Mesenteric fat pad (tissue), 1 donor: Measurements from ENCODE around the gene FZD7. TPM values are rescaled to one million over a fixed set of nuclear protein-coding genes. Genes with fewer than 3 reads are reported as not detected.

Experiments
- DNase-seq: peaks from one replicate; pipeline ENCODE4 v3.0.0-alpha.2; 2020; ENCODE audit warnings: low spot score
- long read RNA-seq: library from polyadenylated mRNA; unstranded; transcript quantifications from one replicate; pipeline ENCODE4 v2.0.0, GENCODE V29; 2020
- total RNA-seq: library from RNA; stranded (reverse); fragmentation: NEBNext Ultra II Directional; extraction: Animal tissue kit (Norgen Biotek cat#: 25700); gene quantifications from one replicate; pipeline ENCODE4 v1.2.1, GENCODE V29; 2021
- donor health status: DM: yes; HTN: yes; CAD: no.

Gene FZD7
- 7.8 TPM for total RNA-seq
- long read RNA-seq, transcript FZD7-201 (1 exons, 3,859 nt): major isoform, 8 of 8 reads
- long read RNA-seq, partial matches to known transcripts: 0 of 8 reads
- long read RNA-seq, other reads (novel, unspliced or antisense): 0 of 8 reads

DNA sequence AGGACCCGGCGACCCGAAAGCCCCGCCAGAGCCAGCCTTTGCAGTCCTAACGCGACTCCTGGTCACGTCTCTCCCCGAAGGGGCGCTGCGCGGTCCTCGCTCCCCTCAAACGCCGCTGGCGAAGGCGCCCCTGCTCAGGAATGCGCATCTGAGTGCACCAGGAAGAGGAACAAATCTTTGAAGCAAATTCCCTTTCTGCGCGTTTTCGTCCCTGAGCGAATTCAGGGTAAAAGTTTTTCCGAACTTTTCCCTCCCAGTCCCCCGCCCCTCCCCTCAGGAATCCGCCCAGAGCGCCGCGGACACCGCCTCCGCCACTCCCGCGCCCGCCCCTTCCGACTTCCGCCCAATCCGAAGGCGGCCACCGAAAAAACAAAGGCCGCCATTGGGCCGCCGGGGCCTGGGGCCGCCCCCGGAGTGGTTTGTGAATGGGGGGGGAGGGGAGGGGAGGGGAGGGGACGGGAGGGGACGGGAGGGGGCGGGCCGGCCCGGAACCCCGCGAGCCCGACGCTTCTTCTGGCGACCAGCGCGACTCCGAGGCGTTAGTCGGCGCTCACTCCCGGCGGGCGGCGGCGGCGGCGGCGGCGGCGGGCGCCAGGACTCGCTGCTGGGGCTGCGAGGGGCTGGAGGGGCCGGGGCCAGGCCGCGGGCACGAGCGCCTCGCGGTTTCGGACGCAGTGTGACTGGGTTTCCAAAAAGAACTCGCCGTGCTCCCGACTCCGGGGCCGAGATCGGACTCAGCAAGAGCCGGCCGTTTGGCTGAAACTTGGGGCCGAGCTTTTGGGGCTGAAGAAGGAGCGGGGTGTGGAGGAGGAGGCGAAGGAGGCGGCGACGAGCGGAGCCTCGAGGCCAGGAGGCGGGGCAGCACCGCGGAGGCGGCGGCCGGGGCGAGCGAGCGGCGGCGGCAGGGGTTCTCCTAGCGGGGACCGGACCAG, at the start of gene FZD7:
FZD7 (plus strand) TSS at position 539 of the 932 bp plus-strand sequence. CDS start 793 bp downstream, outside the sequence.
- peak; percentile 97 for DNase-seq

GRCh38 chr2:201984333-201984732, 49.3 kb upstream of the FZD7 start:
- no peak for DNase-seq

DNA sequence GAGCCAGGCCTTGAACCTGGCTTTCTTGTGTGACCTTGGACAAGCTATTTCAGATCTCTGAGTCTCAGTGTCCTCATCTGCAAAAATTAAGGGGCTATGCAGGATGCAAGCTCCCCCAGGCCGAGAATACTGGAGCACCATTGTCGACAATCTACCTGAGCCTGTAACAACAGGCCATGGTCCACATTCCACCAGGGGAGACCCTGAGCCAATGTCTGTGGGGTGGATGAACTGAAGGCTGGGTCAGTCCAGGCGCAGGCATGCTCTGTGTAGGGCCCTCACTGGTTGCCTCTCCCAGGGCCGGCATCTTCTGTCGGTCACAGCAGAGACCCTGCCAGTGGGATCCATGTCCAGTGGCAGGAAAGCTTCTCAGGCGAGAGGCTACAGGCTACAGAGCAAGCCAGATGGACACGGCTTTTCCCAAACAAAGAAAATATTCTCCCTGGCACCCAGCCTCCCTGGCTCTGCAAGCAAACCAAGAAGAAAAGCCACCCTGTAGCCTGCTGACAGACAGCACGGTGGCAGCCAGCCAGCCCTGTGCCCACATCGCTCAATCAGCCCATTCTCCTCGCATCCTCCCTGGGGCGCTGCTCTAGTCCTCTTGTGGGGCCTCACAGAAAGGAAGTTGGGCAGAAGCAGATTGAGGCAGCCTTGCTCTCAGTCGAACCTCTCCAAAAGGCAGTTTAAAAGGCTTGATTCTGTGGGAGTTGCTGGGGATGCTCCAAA, 48.7 kb upstream of the FZD7 start:
- DNase-seq: no peak

DNA sequence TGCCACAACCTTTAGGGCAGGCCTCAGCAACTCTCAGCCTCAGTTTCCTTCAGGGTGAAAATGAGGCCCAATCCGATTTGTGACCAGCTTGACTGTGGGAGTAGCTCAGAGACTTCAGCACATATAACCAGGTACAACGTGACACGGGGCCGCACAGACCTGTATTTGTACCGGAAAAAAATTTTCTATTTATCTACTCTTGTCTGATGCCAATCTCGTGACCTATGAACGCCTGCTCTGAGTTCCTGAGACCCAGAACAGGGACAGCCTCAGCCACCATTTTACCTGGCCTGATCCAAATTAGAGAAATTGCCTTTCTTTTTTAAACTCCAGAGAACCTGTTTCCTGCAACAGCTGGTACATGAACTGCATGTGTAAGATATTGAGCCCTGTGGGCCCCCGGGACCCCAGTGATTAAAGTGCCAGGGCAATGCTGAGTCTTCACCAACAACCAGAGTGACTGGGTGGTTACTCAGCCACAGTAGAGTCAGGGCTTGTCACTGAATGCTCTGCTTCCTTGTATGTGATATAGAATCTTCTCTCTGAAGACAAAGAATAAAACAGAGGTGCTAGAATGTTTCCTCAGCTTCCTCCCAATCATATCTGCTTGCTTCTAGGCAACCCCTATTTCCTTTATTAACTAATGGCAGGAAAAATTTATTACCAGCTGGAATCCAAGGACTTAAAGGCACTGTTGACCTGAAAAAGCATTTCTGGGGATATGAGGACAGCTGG, 47.8 kb upstream of the FZD7 start:
- no peak for DNase-seq

DNA sequence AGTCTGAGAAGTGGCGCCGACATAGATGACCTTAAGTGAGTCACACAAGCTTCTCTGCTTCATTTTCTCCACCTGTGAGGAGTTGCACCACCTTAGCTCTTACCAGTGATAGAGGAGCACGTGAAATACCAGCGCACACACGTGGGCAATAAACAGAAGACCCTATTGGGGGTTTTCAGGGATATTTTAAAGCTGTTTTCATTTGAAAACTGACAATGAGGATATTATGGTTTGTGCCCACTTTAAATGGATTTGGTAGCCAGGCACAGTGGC, 47.3 kb upstream of the FZD7 start:
- DNase-seq: no peak

DNA sequence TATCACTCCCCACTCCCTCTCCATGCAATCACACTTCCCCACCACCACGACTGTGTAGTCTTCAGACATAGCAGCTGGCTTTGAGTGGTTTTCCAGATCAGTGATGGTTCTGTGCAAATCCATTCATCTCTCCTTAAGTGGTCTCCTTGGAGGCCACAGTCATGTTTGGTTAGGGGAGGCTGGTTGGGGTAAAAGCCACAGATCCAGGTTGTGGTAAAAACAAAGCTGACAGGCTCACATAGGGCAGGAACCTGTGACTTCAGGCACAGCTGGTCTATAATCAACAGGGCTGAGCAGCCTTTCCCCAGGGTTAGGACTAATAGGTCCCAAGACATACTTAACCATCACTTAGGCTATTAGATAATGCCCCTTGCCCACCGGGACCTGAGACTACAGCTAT, 46.2 kb upstream of the FZD7 start:
- no peak for DNase-seq

- DNase-seq: no peak
Measured at GRCh38 chr2:201990069-201990468, 43.6 kb upstream of the FZD7 start.

DNA sequence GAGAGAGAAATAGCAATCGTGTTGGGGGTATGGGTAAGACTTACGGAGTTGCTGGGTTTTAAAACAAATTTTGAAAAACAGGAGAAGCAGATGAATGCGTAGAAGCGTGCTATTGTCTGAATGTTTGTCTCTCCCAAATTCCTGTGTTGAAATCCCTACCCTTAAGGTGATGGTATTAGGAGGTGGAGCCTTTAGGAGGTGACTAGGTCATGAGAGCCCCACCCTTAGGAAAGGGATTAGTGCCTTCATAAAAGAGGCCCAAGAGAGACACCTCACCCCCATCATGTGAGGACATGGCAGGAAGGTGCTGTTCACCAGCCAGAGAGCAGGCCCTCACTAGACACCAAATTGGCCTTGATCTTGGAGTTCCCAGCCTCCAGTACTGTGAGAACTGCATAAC, 40.7 kb upstream of the FZD7 start:
- no peak for DNase-seq

DNA sequence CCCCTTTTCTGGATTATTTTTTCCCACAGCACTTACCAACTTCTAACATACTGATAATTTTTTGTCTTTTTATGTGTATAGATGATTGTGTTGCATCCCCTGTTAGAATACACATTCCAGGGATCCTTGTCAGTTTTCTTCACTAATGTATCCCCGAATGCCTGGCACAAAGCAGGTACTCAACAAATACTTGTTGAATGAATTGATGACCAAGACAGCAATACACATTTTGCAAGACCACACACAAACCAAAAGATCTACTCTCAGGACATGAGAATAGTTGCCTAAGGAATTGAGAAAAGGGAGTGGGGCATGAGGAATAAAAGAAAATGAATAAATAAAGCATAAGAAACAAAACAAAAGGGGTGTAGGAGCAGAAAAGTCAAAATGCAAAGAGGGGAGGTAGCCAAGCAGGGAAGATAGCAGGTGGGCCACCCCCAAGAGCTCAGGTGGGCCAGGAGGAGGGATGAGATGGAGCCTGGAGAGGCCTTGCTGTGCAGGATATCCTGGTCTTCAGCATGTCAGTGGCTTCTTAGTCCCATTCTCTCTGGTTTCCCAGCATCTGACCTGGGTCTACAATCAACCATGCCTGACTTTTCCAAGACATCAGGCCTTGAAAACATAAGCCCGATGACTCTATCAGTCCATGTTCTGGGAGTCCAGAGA, 38.5 kb upstream of the FZD7 start:
- no peak for DNase-seq

GRCh38 chr2:201996006-201996405, 37.6 kb upstream of the FZD7 start:
- peak; percentile 64 for DNase-seq

DNA sequence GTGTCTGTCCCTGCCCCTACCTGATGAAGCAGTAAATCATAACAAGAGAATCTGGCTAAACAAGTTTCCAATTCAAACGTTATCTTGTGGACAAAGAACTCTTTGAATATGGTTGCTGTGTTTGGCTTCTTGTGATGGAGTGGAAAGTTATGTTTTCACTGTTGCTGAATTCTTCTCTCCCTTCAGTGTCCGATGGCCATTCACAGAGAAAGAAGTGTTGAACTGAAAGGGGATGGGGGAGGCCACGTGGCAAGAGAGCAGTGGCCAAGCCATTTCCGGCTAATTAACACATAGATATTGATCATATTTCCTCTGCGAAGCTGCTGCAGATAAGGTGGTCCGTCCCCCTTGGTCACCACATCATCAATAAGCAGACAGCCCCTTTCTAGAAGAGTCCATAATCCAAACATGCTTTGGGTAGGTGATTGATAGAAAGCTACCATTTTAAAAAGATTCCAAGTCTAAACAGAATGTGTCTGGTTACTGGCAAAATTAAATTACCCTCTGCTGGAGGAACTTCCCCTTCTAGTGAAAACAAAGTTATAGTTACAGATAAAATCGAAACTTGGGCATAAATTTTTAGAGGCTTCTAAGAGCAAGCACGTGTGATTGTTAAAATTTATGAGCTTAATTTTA, 36.9 kb upstream of the FZD7 start:
- no peak for DNase-seq

DNA sequence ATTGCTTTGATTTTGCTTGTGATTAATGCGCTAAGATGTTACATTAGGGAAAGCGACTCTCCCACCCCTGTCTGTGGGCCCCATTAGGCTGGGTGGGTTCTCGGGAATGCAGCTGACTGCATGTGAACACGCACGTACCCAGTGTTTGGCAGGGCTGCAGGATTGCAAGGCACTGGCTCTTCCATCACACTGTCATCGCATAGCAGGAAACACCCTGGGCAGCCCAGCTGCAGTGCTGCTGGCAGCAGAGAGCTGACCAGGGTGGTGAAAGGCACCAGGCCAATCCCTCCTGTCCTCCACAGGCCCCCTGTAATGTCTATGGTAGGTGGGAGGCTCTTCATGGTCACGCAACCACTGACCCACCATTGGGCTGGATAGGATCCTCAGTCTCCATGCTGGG, 34.4 kb upstream of the FZD7 start:
- DNase-seq: no peak

GRCh38 chr2:202001826-202002225, 31.8 kb upstream of the FZD7 start:
- no peak for DNase-seq

- no peak for DNase-seq
Measured at GRCh38 chr2:202002381-202002780, 31.3 kb upstream of the FZD7 start.

DNA sequence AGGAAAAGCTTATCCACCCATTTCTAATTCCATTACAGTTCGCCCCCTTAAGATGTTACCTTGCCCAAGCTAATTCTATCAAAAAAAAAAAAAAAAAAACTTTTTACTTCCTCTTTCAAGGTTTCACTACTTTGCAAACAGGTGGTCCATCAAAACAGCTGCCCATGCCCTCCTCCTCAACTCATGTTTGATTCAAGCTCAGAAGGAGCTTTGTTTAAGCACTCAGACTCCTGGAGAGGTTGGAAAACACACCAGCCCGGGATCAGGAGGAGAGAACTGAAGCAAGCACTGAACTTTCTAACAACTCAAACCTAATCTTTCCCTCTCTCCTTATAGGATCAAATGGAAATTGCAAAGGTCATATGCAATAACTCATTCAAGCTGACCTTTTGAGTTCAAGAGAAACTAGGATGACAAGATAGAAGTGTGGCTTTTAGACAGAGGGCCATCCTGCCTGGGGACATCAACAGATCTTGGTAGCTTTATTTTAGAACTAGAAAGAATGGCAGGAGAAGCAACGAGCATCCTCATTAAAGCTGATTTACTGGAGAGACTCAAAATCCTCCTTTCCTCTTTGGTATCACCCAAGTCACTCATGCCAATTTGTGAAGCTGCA, 28.3 kb upstream of the FZD7 start:
- DNase-seq: no peak

DNA sequence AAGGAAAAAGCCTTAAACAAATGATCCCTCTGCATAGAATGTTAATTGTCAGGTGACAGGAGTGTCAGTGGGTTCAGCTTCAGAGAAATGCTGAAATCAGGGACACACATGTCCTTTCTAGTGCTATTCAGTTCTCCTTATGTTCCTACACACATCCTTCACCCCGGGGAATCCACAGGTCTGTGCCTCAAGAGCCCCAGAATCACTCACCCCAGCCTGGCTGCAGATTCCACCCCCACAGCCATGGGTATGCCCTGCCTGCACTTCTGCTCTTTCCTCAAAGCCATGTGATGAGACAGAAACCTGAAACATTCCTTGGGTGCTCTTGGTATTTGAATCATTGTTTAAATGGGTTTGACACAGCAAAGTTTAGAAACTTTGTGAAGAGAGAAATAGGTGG, 27.4 kb upstream of the FZD7 start:
- DNase-seq: no peak

DNA sequence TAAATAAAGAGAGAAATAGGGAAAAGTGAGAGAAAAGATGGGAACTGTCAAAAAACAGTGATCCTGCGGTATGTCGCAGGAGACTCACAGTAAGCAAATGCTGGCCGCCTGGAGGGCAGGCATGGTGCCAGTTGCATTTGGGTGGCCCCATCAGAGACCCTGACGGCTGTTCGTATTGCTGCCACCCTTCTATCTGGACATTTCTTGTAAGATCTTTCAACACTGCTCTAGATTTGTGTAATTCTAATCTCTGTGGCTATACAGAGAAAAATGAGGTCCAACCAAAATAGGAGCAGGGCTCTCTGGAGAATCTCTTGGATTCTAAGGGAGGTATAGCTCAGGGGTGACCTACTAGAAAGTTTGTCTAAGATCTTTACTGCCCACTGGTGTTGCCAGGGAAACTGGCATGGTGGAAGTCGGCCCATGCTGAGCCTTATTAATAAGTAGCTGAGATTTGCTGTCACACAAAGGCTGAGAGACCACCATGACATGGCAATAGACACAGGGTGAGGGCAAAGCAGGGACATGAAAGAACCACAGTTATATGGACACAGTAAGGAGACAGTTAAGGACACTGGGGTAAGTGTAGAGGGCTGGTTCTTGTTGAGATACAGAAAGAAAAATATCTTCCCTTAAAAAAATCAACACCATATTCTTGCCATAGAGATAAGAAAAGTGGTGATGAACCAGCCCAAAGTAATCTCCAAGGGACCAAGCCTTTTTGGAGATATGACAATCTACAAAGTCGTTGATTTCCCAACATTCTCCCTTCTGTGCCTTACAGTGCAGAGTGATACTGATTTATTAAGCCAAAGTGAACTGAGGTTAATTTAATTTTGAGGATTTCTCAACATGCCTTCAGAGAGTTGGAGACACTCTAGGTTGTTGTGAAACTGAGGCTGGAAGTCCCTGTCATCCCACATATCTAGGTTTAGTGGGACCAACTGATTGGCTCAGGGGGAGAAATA, 26.4 kb upstream of the FZD7 start:
- no peak for DNase-seq

- DNase-seq: no peak
Measured at GRCh38 chr2:202007983-202008354, 25.7 kb upstream of the FZD7 start.

GRCh38 chr2:202009019-202009481, 24.6 kb upstream of the FZD7 start:
- DNase-seq: peak; percentile 55
